Loucy (cell line): ENCODE results near the gene ACTN1.

Experiments
- EZH2phosphoT487 ChIP-seq: fragments of 200-600 bp; IDR thresholded peaks from 2 replicates; pipeline ENCODE4 v1.6.1; 2018; ENCODE audit warnings: antibody characterized with exemption, mild to moderate bottlenecking, moderate library complexity, borderline replicate concordance
- TF ChIP-seq, protein P1 (sequence below): fragments of 200-600 bp; sonication (generic); conservative IDR thresholded peaks from 2 replicates; pipeline ENCODE4 v1.5.1; 2014; ENCODE audit warnings: mild to moderate bottlenecking, antibody characterized with exemption, low read length

DNA sequence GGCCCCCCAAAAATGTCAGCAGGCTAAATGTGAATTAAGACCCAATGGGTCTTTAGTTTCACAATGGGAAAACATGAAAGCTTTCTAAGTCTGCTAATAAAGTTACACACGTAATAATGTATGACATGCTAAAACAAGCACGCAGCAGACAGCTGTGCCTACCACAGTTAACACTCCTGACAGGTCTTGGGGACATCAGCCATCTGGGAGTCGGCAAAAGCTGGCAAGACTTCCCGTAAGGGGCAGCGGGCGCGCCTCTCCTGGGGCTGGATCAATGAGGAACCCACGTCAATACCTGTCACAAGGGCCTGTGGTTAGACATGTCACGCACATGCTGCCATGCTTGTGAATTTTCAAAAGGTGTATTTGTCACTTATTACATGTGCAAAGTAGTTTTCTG is 45.0 kb downstream of the ACTN1 start:
- TF ChIP-seq, protein P1, sequence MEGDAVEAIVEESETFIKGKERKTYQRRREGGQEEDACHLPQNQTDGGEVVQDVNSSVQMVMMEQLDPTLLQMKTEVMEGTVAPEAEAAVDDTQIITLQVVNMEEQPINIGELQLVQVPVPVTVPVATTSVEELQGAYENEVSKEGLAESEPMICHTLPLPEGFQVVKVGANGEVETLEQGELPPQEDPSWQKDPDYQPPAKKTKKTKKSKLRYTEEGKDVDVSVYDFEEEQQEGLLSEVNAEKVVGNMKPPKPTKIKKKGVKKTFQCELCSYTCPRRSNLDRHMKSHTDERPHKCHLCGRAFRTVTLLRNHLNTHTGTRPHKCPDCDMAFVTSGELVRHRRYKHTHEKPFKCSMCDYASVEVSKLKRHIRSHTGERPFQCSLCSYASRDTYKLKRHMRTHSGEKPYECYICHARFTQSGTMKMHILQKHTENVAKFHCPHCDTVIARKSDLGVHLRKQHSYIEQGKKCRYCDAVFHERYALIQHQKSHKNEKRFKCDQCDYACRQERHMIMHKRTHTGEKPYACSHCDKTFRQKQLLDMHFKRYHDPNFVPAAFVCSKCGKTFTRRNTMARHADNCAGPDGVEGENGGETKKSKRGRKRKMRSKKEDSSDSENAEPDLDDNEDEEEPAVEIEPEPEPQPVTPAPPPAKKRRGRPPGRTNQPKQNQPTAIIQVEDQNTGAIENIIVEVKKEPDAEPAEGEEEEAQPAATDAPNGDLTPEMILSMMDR = no peak
- TF ChIP-seq EZH2phosphoT487 = no peak
